Kasumi-1 (cell line): Measurements from ENCODE around the gene FOXP1.

Source experiments
- DNase-seq, 2 experiments: peaks; one replicate each; lab custom pipeline; 2025; lab: John Stamatoyannopoulos, UW

FOXP1 gene

GRCh38 chr3:71485896-71486295 is 97.6 kb downstream of the FOXP1 start:
- peak; percentile 32 to 62 for DNase-seq

- DNase-seq: no peak
These were observed 99.1 kb downstream of the FOXP1 start for GRCh38 chr3:71484452-71484851.

GRCh38 chr3:71484047-71484446 is 99.5 kb downstream of the FOXP1 start:
- no peak for DNase-seq

GRCh38 chr3:71482771-71483170 is 100.8 kb downstream of the FOXP1 start:
- DNase-seq: no peak

GRCh38 chr3:71478568-71478967 is 105.0 kb downstream of the FOXP1 start:
- DNase-seq: no peak

GRCh38 chr3:71476950-71477349 is 106.6 kb downstream of the FOXP1 start:
- no peak for DNase-seq

GRCh38 chr3:71469138-71469435 is 114.4 kb downstream of the FOXP1 start:
- no peak for DNase-seq

- no peak for DNase-seq
These were observed 115.0 kb downstream of the FOXP1 start for GRCh38 chr3:71468311-71469137.

GRCh38 chr3:71466483-71466882 is 117.0 kb downstream of the FOXP1 start:
- no peak for DNase-seq

GRCh38 chr3:71465371-71466036 is 118.0 kb downstream of the FOXP1 start:
- no peak for DNase-seq

- no peak for DNase-seq
These were observed 118.9 kb downstream of the FOXP1 start for GRCh38 chr3:71464613-71465012.

GRCh38 chr3:71463617-71464016 is 119.9 kb downstream of the FOXP1 start:
- no peak for DNase-seq

GRCh38 chr3:71462586-71462985 is 120.9 kb downstream of the FOXP1 start:
- no peak for DNase-seq

- no peak for DNase-seq
These were observed 121.6 kb downstream of the FOXP1 start for GRCh38 chr3:71461749-71462483.

- no peak for DNase-seq
These were observed 122.4 kb downstream of the FOXP1 start for GRCh38 chr3:71461114-71461513.

- no peak for DNase-seq
These were observed 124.6 kb downstream of the FOXP1 start for GRCh38 chr3:71458895-71459294.

GRCh38 chr3:71456826-71457225 is 126.7 kb downstream of the FOXP1 start:
- DNase-seq: no peak

GRCh38 chr3:71456156-71456555 is 127.4 kb downstream of the FOXP1 start:
- DNase-seq: peak; percentile 44 to 64

GRCh38 chr3:71454512-71455403 is 128.8 kb downstream of the FOXP1 start:
- DNase-seq: no peak

- no peak for DNase-seq
These were observed 129.6 kb downstream of the FOXP1 start for GRCh38 chr3:71453822-71454511.

GRCh38 chr3:71453319-71453718 is 130.2 kb downstream of the FOXP1 start:
- DNase-seq: no peak
